SU-DHL-6 (cell line): ENCODE measurements around the gene ANKFY1.
"Not testable (repeated sequence)": the region's sequence is repeated elsewhere in the genome, so short reads cannot be mapped to it uniquely, and the experiment has no call there.

Experiments used
- H2AFZ ChIP-seq: fragments of 200-600 bp; sonication (generic); 2 replicates; pipeline ENCODE4 v1.6.1; 2014; ENCODE audit warnings: low read depth, mild to moderate bottlenecking, moderate library complexity, mixed read lengths, antibody characterized with exemption, low read length; ENCODE audit not compliant: severe bottlenecking
- H3F3A ChIP-seq: fragments of 200-600 bp; shearing (Covaris generic); 2 replicates; pipeline ENCODE4 v1.6.0; 2016; ENCODE audit warnings: antibody characterized with exemption, mild to moderate bottlenecking; ENCODE audit not compliant: insufficient read depth
- H3K27ac ChIP-seq: fragments of 200-600 bp; sonication (generic); 2 replicates; pipeline ENCODE4 v1.5.1; 2016; ENCODE audit warnings: low read depth, mild to moderate bottlenecking, low read length, moderate library complexity, mixed read lengths
- H3K27me3 ChIP-seq: fragments of 200-600 bp; sonication (generic), shearing (Covaris generic); 2 replicates; pipeline ENCODE4 v1.6.0; 2014; ENCODE audit warnings: mild to moderate bottlenecking, low read length
- H3K36me3 ChIP-seq: fragments of 200-600 bp; sonication (generic); 2 replicates; pipeline ENCODE4 v1.6.1; 2014; ENCODE audit warnings: mild to moderate bottlenecking, low read length, mixed read lengths
- H3K4me2 ChIP-seq: fragments of 300-600, 200-600 bp; shearing (Covaris generic), sonication (generic); 2 replicates; pipeline ENCODE4 v1.6.0; 2014; ENCODE audit warnings: low read length, low read depth, mild to moderate bottlenecking; ENCODE audit not compliant: poor library complexity, severe bottlenecking
- H3K4me3 ChIP-seq: fragments of 200-600 bp; sonication (generic); 2 replicates; pipeline ENCODE4 v1.5.1; 2014; ENCODE audit warnings: antibody characterized with exemption, low read length, mild to moderate bottlenecking, mixed read lengths; ENCODE audit not compliant: insufficient read depth, poor library complexity, severe bottlenecking
- H3K79me2 ChIP-seq: fragments of 200-600 bp; sonication (generic); 2 replicates; pipeline ENCODE4 v1.6.1; 2014; ENCODE audit warnings: mild to moderate bottlenecking, low read length, moderate library complexity; ENCODE audit not compliant: insufficient read depth
- H3K9ac ChIP-seq: fragments of 200-600 bp; sonication (generic); 2 replicates; pipeline ENCODE4 v1.7.0; 2014; ENCODE audit warnings: mild to moderate bottlenecking, low read length
- H3K9me2 ChIP-seq: fragments of 200-600 bp; sonication (generic); replicated peaks from 2 replicates; pipeline ENCODE4 v1.6.1; 2014; ENCODE audit warnings: low read length; ENCODE audit not compliant: insufficient read depth
- H3K9me3 ChIP-seq: fragments of 200-600 bp; sonication (generic); 2 replicates; pipeline ENCODE4 v1.6.1; 2014; ENCODE audit warnings: low read length, mixed read lengths; ENCODE audit not compliant: insufficient read depth
- H4K20me1 ChIP-seq: fragments of 200-600 bp; sonication (generic); 2 replicates; pipeline ENCODE4 v1.6.1; 2014; ENCODE audit warnings: low read depth, mild to moderate bottlenecking, antibody characterized with exemption, low read length, moderate library complexity, mixed read lengths
- CTCF ChIP-seq: fragments of 200-600 bp; sonication (generic); IDR thresholded peaks from one replicate; pipeline ENCODE4 v1.5.1; 2017; ENCODE audit warnings: antibody characterized with exemption, mild to moderate bottlenecking, low read length, moderate library complexity; ENCODE audit not compliant: insufficient read depth, poor library complexity, severe bottlenecking
- EZH2phosphoT487 ChIP-seq: fragments of 200-600 bp; sonication (generic), shearing (Covaris generic); conservative IDR thresholded peaks from 2 replicates; pipeline ENCODE4 v1.6.1; 2018; ENCODE audit warnings: mild to moderate bottlenecking, antibody characterized with exemption, low read length, moderate library complexity, mixed read lengths

The ANKFY1 gene

GRCh38 chr17:4258867-4259266 is 4.9 kb downstream of the ANKFY1 start:
- Histone ChIP-seq H3K36me3 (peaks cover 8% of the 10 kb centered on the region), H3K4me3 (no peak overlapping the region), H2AFZ (no peak overlapping the region), H3K27me3 (no peaks in the 10 kb centered on the region), H4K20me1 (peaks cover 6% of the 10 kb centered on the region; the same call in 1 of the 2 replicates), H3K79me2 (peaks cover 98% of the 10 kb centered on the region), H3K9me3 (no peaks in the 10 kb centered on the region), H3K27ac (no peak overlapping the region), H3K9me2 (no peaks in the 10 kb centered on the region), H3K9ac (no peak overlapping the region), H3K4me2 (no peak overlapping the region), H3F3A (no peaks in the 10 kb centered on the region)
- TF ChIP-seq CTCF (no peak), EZH2phosphoT487 (no peak)

GRCh38 chr17:4256952-4257351 is 6.8 kb downstream of the ANKFY1 start:
- H3K4me3 ChIP-seq, result no peak overlapping the region
- H2AFZ ChIP-seq, result no peak overlapping the region
- peaks cover 8% of the 10 kb centered on the region for H3K36me3 ChIP-seq
- TF ChIP-seq EZH2phosphoT487, result no peak
- no peak for TF ChIP-seq CTCF
- peaks cover 6% of the 10 kb centered on the region; the same call in 1 of the 2 replicates for H4K20me1 ChIP-seq
- H3K9ac ChIP-seq, result no peak overlapping the region
- H3K4me2 ChIP-seq, result no peak overlapping the region
- no peaks in the 10 kb centered on the region for H3K9me2 ChIP-seq
- peaks cover 99% of the 10 kb centered on the region for H3K79me2 ChIP-seq
- no peaks in the 10 kb centered on the region for H3F3A ChIP-seq
- H3K9me3 ChIP-seq, result no peaks in the 10 kb centered on the region
- H3K27ac ChIP-seq, result no peak overlapping the region
- no peaks in the 10 kb centered on the region for H3K27me3 ChIP-seq

GRCh38 chr17:4255271-4255670 is 8.5 kb downstream of the ANKFY1 start:
- H4K20me1 ChIP-seq, result not testable (repeated sequence)

GRCh38 chr17:4250887-4251286 is 12.9 kb downstream of the ANKFY1 start:
- Histone ChIP-seq H3F3A (no peaks in the 10 kb centered on the region), H3K9ac (no peak overlapping the region), H3K79me2 (peaks cover 97% of the 10 kb centered on the region), H4K20me1 (peaks cover 8% of the 10 kb centered on the region), H3K27ac (no peak overlapping the region), H3K9me3 (no peaks in the 10 kb centered on the region), H3K4me3 (no peak overlapping the region), H3K36me3 (no peaks in the 10 kb centered on the region), H3K27me3 (no peaks in the 10 kb centered on the region), H3K9me2 (no peaks in the 10 kb centered on the region), H2AFZ (no peak overlapping the region), H3K4me2 (no peak overlapping the region)
- TF ChIP-seq EZH2phosphoT487, result no peak
- no peak for TF ChIP-seq CTCF

More at GRCh38 chr17:4255271-4255670, 8.5 kb downstream of the ANKFY1 start:
- not testable (repeated sequence) for H3K27me3 ChIP-seq, H3F3A ChIP-seq, H3K27ac ChIP-seq, H3K9me2 ChIP-seq, H3K4me2 ChIP-seq, H3K9ac ChIP-seq, H3K36me3 ChIP-seq, H3K9me3 ChIP-seq, H3K4me3 ChIP-seq, H2AFZ ChIP-seq
- H3K79me2 ChIP-seq, result peaks cover 98% of the 10 kb centered on the region
